Measurements from ENCODE around the gene PLIN5. TPM values are rescaled to one million over a fixed set of nuclear protein-coding genes. Genes with fewer than 3 reads are reported as not detected.

PLIN5 gene
- polyA plus RNA-seq, 1 donor from 2014 or later, result 1.3 TPM

DNA sequence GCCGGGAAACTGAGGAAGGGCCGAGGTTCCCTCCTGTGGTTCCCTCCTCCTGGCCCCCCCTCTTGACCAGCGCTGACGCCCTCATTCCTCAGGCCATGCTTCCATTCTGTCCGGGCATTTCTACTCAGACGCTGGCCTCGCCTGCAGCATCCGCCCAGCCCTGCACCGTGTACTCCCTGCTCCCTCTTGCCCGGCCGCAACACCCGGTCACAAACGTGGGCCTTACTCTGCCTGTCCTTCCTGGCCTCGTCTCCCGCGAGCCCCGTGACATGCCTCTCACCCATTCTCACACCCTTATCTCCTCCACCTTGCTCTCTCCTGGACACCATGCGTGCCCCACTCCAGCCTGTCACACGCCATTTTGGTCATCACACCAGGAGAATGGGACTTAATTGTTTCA is 51.6 kb downstream of the PLIN5 start:
- H3K27ac ChIP-seq (ENCODE audit: low read length), result no peak overlapping the region
- TF ChIP-seq POLR2AphosphoS5 (IDR thresholded peaks at IDR 0.05), result no peak
- no peak for TF ChIP-seq EZH2 (IDR thresholded peaks at IDR 0.05; ENCODE audit: borderline replicate concordance, insufficient read depth, low read length, poor library complexity, severe bottlenecking)
- TF ChIP-seq, protein P1, sequence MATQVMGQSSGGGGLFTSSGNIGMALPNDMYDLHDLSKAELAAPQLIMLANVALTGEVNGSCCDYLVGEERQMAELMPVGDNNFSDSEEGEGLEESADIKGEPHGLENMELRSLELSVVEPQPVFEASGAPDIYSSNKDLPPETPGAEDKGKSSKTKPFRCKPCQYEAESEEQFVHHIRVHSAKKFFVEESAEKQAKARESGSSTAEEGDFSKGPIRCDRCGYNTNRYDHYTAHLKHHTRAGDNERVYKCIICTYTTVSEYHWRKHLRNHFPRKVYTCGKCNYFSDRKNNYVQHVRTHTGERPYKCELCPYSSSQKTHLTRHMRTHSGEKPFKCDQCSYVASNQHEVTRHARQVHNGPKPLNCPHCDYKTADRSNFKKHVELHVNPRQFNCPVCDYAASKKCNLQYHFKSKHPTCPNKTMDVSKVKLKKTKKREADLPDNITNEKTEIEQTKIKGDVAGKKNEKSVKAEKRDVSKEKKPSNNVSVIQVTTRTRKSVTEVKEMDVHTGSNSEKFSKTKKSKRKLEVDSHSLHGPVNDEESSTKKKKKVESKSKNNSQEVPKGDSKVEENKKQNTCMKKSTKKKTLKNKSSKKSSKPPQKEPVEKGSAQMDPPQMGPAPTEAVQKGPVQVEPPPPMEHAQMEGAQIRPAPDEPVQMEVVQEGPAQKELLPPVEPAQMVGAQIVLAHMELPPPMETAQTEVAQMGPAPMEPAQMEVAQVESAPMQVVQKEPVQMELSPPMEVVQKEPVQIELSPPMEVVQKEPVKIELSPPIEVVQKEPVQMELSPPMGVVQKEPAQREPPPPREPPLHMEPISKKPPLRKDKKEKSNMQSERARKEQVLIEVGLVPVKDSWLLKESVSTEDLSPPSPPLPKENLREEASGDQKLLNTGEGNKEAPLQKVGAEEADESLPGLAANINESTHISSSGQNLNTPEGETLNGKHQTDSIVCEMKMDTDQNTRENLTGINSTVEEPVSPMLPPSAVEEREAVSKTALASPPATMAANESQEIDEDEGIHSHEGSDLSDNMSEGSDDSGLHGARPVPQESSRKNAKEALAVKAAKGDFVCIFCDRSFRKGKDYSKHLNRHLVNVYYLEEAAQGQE (IDR thresholded peaks at IDR 0.05; ENCODE audit: borderline replicate concordance), result no peak
- no peak for TF ChIP-seq RAD21 (conservative IDR thresholded peaks at IDR 0.05)
- TF ChIP-seq MXI1 (conservative IDR thresholded peaks at IDR 0.05; ENCODE audit: poor library complexity, severe bottlenecking), result no peak
- TF ChIP-seq TAF1 (IDR thresholded peaks at IDR 0.05; ENCODE audit: low read depth), result no peak
- no peak for TF ChIP-seq SMC3 (conservative IDR thresholded peaks at IDR 0.05; ENCODE audit: poor library complexity)
- TF ChIP-seq EP300 (conservative IDR thresholded peaks at IDR 0.05; ENCODE audit: poor library complexity, severe bottlenecking), result no peak
- TF ChIP-seq, protein P2, sequence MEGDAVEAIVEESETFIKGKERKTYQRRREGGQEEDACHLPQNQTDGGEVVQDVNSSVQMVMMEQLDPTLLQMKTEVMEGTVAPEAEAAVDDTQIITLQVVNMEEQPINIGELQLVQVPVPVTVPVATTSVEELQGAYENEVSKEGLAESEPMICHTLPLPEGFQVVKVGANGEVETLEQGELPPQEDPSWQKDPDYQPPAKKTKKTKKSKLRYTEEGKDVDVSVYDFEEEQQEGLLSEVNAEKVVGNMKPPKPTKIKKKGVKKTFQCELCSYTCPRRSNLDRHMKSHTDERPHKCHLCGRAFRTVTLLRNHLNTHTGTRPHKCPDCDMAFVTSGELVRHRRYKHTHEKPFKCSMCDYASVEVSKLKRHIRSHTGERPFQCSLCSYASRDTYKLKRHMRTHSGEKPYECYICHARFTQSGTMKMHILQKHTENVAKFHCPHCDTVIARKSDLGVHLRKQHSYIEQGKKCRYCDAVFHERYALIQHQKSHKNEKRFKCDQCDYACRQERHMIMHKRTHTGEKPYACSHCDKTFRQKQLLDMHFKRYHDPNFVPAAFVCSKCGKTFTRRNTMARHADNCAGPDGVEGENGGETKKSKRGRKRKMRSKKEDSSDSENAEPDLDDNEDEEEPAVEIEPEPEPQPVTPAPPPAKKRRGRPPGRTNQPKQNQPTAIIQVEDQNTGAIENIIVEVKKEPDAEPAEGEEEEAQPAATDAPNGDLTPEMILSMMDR (IDR thresholded peaks at IDR 0.05; ENCODE audit: poor library complexity, severe bottlenecking), result no peak
- H3K9me3 ChIP-seq (ENCODE audit: low read length), result no peaks in the 10 kb centered on the region
- no peak overlapping the region for H2AFZ ChIP-seq (ENCODE audit: low read depth, low read length)
- no peaks in the 10 kb centered on the region for H3K27me3 ChIP-seq (ENCODE audit: insufficient read depth, low read depth, low read length)
- H3K79me2 ChIP-seq (replicated peaks; ENCODE audit: insufficient read depth, low read length), result no peaks in the 10 kb centered on the region
- no peaks in the 10 kb centered on the region for H3K36me3 ChIP-seq (ENCODE audit: insufficient read depth, low read length)
- H3K4me2 ChIP-seq (ENCODE audit: low read length), result no peak overlapping the region
- no peaks in the 10 kb centered on the region for H3K9me2 ChIP-seq (ENCODE audit: insufficient read depth, low read length)
- H4K20me1 ChIP-seq (ENCODE audit: insufficient read depth), result no peaks in the 10 kb centered on the region
- H3F3A ChIP-seq (ENCODE audit: insufficient read depth, low read length, poor library complexity, severe bottlenecking), result no peaks in the 10 kb centered on the region
- H3K4me3 ChIP-seq (ENCODE audit: low read length), result no peak overlapping the region
- no peak overlapping the region for H3K9ac ChIP-seq (ENCODE audit: low read length)

DNA sequence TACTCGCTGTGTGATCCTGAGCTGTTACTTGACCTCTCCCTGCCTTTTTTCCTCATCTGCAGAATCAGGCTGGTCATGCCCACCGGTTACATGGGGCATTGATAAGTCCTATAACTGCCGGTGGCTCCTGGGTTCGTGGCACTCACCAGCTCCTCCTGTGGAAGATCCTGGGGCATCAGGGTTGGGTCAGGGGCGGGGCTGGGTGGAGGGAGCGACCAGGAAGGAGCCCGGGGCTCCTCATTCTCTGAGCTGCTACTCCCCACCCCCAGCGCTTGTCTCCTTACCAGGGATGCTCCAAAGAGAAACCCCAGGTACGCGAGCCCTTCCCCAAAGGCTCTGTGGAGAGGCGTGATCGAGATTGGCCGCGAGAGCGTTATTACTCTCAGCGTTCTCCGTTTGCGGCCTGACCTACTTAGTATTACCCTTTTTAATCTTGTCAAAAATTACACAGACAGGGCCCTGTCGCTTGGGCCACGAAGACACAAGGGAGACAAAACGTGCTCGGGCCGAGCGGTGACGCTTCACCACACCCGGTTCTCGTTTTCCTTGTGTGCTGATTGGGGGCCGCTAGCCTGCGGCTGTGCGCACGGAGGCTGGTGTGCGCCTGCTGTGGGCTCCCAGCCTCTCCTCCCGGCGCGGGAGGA is 52.2 kb downstream of the PLIN5 start:
- Histone ChIP-seq H3K36me3 (ENCODE audit: insufficient read depth, low read length) (no peaks in the 10 kb centered on the region), H3K27ac (ENCODE audit: low read length) (no peak overlapping the region)
- TF ChIP-seq SMC3 (conservative IDR thresholded peaks at IDR 0.05; ENCODE audit: poor library complexity) (no peak), MXI1 (conservative IDR thresholded peaks at IDR 0.05; ENCODE audit: poor library complexity, severe bottlenecking) (no peak)
- TF ChIP-seq, protein P1 (IDR thresholded peaks at IDR 0.05; ENCODE audit: borderline replicate concordance), result no peak

More for the DNA sequence above, 52.2 kb downstream of the PLIN5 start:
- no peaks in the 10 kb centered on the region for H3K27me3 ChIP-seq (ENCODE audit: insufficient read depth, low read depth, low read length)
- no peak overlapping the region for H3K9ac ChIP-seq (ENCODE audit: low read length)
- no peaks in the 10 kb centered on the region for H3F3A ChIP-seq (ENCODE audit: insufficient read depth, low read length, poor library complexity, severe bottlenecking)
- no peaks in the 10 kb centered on the region for H3K79me2 ChIP-seq (replicated peaks; ENCODE audit: insufficient read depth, low read length)
- H4K20me1 ChIP-seq (ENCODE audit: insufficient read depth), result no peaks in the 10 kb centered on the region
- H3K9me2 ChIP-seq (ENCODE audit: insufficient read depth, low read length), result no peaks in the 10 kb centered on the region
- H3K4me3 ChIP-seq (ENCODE audit: low read length), result no peak overlapping the region
- H3K9me3 ChIP-seq (ENCODE audit: low read length), result no peaks in the 10 kb centered on the region
- no peak overlapping the region for H2AFZ ChIP-seq (ENCODE audit: low read depth, low read length)
- no peak overlapping the region for H3K4me2 ChIP-seq (ENCODE audit: low read length)

Data from neural cell (in vitro differentiated cells).